ENCODE results near the gene AHCYL1.

GRCh38 chr1:109948285-109948630 is 36.3 kb upstream of the AHCYL1 start:
- TF ChIP-seq POLR2A (IDR thresholded peaks at IDR 0.05), result no peak
- TF ChIP-seq, protein P1, sequence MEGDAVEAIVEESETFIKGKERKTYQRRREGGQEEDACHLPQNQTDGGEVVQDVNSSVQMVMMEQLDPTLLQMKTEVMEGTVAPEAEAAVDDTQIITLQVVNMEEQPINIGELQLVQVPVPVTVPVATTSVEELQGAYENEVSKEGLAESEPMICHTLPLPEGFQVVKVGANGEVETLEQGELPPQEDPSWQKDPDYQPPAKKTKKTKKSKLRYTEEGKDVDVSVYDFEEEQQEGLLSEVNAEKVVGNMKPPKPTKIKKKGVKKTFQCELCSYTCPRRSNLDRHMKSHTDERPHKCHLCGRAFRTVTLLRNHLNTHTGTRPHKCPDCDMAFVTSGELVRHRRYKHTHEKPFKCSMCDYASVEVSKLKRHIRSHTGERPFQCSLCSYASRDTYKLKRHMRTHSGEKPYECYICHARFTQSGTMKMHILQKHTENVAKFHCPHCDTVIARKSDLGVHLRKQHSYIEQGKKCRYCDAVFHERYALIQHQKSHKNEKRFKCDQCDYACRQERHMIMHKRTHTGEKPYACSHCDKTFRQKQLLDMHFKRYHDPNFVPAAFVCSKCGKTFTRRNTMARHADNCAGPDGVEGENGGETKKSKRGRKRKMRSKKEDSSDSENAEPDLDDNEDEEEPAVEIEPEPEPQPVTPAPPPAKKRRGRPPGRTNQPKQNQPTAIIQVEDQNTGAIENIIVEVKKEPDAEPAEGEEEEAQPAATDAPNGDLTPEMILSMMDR (IDR thresholded peaks at IDR 0.05), result no peak
